Esophagus squamous epithelium (tissue), 5 donors: Measurements from ENCODE around the gene CXCL11. TPM values are rescaled to one million over a fixed set of nuclear protein-coding genes. Genes with fewer than 3 reads are reported as not detected.

Source experiments
- DNase-seq: peaks from one replicate; lab custom pipeline; 2025; lab: John Stamatoyannopoulos, UW
- H3K27ac ChIP-seq, 4 donors: fragments of 200-600 bp; sonication (generic); one replicate each; pipeline ENCODE4 v1.5.1; 2016 to 2019; ENCODE audit warnings: mild to moderate bottlenecking in 1 of 4
- H3K27me3 ChIP-seq, 4 donors: fragments of 200-600 bp; sonication (generic); 1 replicate in 3 of 4; 2 replicates in 1 of 4; pipeline versions ENCODE4 v1.5.1 to v1.6.0; 2017 to 2021; ENCODE audit warnings: antibody characterized with exemption in 1 of 4
- H3K36me3 ChIP-seq, 3 donors: fragments of 200-600 bp; sonication (generic); one replicate each; pipeline ENCODE4 v1.5.1; 2016 to 2019
- H3K4me1 ChIP-seq, 3 donors: fragments of 200-600 bp; sonication (generic); one replicate each; pipeline ENCODE4 v1.5.1; 2017 to 2019
- H3K4me3 ChIP-seq, 4 donors: fragments of 200-600 bp; sonication (generic); 1 replicate in 3 of 4; 2 replicates in 1 of 4; pipeline ENCODE4 v1.5.1; 2016 to 2019; ENCODE audit warnings: mild to moderate bottlenecking in 2 of 4, moderate library complexity in 1 of 4
- H3K9me3 ChIP-seq, 3 donors: fragments of 200-600 bp; sonication (generic); one replicate each; pipeline ENCODE4 v1.5.1; 2016 to 2019
- CTCF ChIP-seq, 6 experiments: fragments of 450-650 bp in 4 of 6; fragments of 200-600 bp in 2 of 6; sonication (generic) in 2 of 6; IDR thresholded peaks; one replicate each; pipeline ENCODE4 v1.5.1; 2016 to 2019; ENCODE audit warnings: antibody characterized with exemption in 6 of 6, mild to moderate bottlenecking in 4 of 6, moderate library complexity in 4 of 6
- POLR2A ChIP-seq, 4 donors: fragments of 450-650 bp; IDR thresholded peaks; one replicate each; pipeline ENCODE4 v1.6.1; 2017; ENCODE audit warnings: antibody characterized with exemption in 4 of 4, mild to moderate bottlenecking in 4 of 4, moderate library complexity in 3 of 4
- WGBS, 2 donors: methylation state at CpG; one replicate each; pipeline ENCODE4 v1.1.5; 2018; 5-methylcytosine and 5-hydroxymethylcytosine counted together
- intact Hi-C: fragments of 100-400 bp; cut with DNase I; formaldehyde crosslinking; loops from one replicate; pipeline ENCODE4 v1.15.0; 2022
- total RNA-seq, 4 donors: library from RNA; depleted of rRNA; stranded (reverse); fragments of >200 nt; gene quantifications; one replicate each; pipeline ENCODE4 v1.1.0, GENCODE V29; 2016
- donor health status: DM: yes; HTN: yes; CAD: no.

Gene CXCL11
- total RNA-seq, 4 donors from 2014 or later = 0.26 TPM; not detected in 3

GRCh38 chr4:76009311-76009710, 26.6 kb downstream of the CXCL11 start:
- DNase-seq = no peak
- Histone ChIP-seq H3K4me1 (peaks cover 6 to 20% (median 13%) of the 10 kb centered on the region in 3 donors), H3K27me3 (no peaks in the 10 kb centered on the region), H3K27ac (no peak overlapping the region), H3K36me3 (no peaks in the 10 kb centered on the region), H3K4me3 (no peak overlapping the region), H3K9me3 (no peaks in the 10 kb centered on the region)
- intact Hi-C loops = no loop called here
- TF ChIP-seq POLR2A (IDR thresholded peaks at IDR 0.05) (no peak), CTCF (IDR thresholded peaks at IDR 0.05) (no peak)
- WGBS, 2 donors = 87 to 88% methylated on average over 5 of the region's 5 CpGs

GRCh38 chr4:76007089-76007862, 28.6 kb downstream of the CXCL11 start, which contains the start of gene CXCL9:
TSS of gene CXCL9 (minus strand) at chr4:76007509. CDS start at chr4:76007449, 60 bp downstream.
- Histone ChIP-seq H3K27ac (no peak within 1 kb of the TSS), H3K4me3 (no peak within 1 kb of the TSS), H3K27me3 (no peaks in the 10 kb centered on the region), H3K36me3 (no peaks in the 10 kb centered on the region), H3K4me1 (peaks cover 6 to 12% (median 10%) of the 10 kb centered on the region in 3 donors), H3K9me3 (no peaks in the 10 kb centered on the region)
- TF ChIP-seq CTCF (IDR thresholded peaks at IDR 0.05) = no peak
- TF ChIP-seq POLR2A (IDR thresholded peaks at IDR 0.05) = no peak
- intact Hi-C loops = no loop called here
- 17 to 55% methylated on average over 1 of the region's 1 CpG for WGBS, 2 donors
- DNase-seq = no peak

GRCh38 chr4:76003620-76004019, 32.2 kb downstream of the CXCL11 start:
- H3K4me1 ChIP-seq = no peaks in the 10 kb centered on the region
- no peaks in the 10 kb centered on the region for H3K9me3 ChIP-seq
- intact Hi-C loops = no loop called here
- no peak overlapping the region for H3K27ac ChIP-seq
- no peak overlapping the region for H3K4me3 ChIP-seq
- no peaks in the 10 kb centered on the region for H3K36me3 ChIP-seq
- no peaks in the 10 kb centered on the region for H3K27me3 ChIP-seq
- TF ChIP-seq CTCF (IDR thresholded peaks at IDR 0.05) (no peak), POLR2A (IDR thresholded peaks at IDR 0.05) (no peak)
- DNase-seq = no peak
- WGBS, 2 donors = 81 to 90% methylated on average over 3 of the region's 3 CpGs

GRCh38 chr4:76003035-76003434, 32.8 kb downstream of the CXCL11 start:
- TF ChIP-seq POLR2A (IDR thresholded peaks at IDR 0.05) (no peak), CTCF (IDR thresholded peaks at IDR 0.05) (no peak)
- no peaks in the 10 kb centered on the region for H3K4me1 ChIP-seq
- WGBS, 2 donors = 39 to 44% methylated on average over 2 of the region's 2 CpGs
- no peaks in the 10 kb centered on the region for H3K27me3 ChIP-seq
- intact Hi-C loops = no loop called here
- H3K9me3 ChIP-seq = no peaks in the 10 kb centered on the region
- no peak overlapping the region for H3K4me3 ChIP-seq
- no peaks in the 10 kb centered on the region for H3K36me3 ChIP-seq
- DNase-seq = no peak
- H3K27ac ChIP-seq = no peak overlapping the region

GRCh38 chr4:76002176-76002575, 33.7 kb downstream of the CXCL11 start:
- Histone ChIP-seq H3K4me1 (no peaks in the 10 kb centered on the region), H3K27ac (no peak overlapping the region), H3K27me3 (no peaks in the 10 kb centered on the region), H3K9me3 (no peaks in the 10 kb centered on the region), H3K4me3 (no peak overlapping the region), H3K36me3 (no peaks in the 10 kb centered on the region)
- DNase-seq = no peak
- no peak for TF ChIP-seq POLR2A (IDR thresholded peaks at IDR 0.05)
- TF ChIP-seq CTCF (IDR thresholded peaks at IDR 0.05) = no peak
- intact Hi-C loops = no loop called here
- WGBS, 2 donors = 56 to 63% methylated on average over 4 of the region's 4 CpGs
